NT2/D1 (cell line): ENCODE measurements around the gene ZNF334.

Experiments used
- SUZ12 ChIP-seq: IDR thresholded peaks from 2 replicates; pipeline ENCODE4 v1.6.1; 2011; ENCODE audit not compliant: insufficient read length, insufficient read depth; ENCODE audit errors: extremely low read depth
- YY1 ChIP-seq: IDR thresholded peaks from 2 replicates; pipeline ENCODE4 v1.6.1; 2011; ENCODE audit not compliant: insufficient read length, insufficient read depth

GRCh38 chr20:46553926-46554325 is 40.6 kb upstream of the ZNF334 start:
- TF ChIP-seq SUZ12 (no peak), YY1 (no peak)
